GM21447 (cell line): Measurements from ENCODE around the gene CNTFR.

Experiments
- ATAC-seq: cut with Tn5 transposase; IDR thresholded peaks from one replicate; pipeline ENCODE4 v1.9.1; 2021; ENCODE audit not compliant: unreplicated experiment

Gene CNTFR

GRCh38 chr9:34590381-34591247 lies 1.1 kb upstream of the CNTFR start:
- ATAC-seq, result no peak

- no peak for ATAC-seq
Measured at GRCh38 chr9:34588671-34589635, 571 bp downstream of the CNTFR start.

- no peak for ATAC-seq
Measured at GRCh38 chr9:34587271-34587670, 2.3 kb downstream of the CNTFR start.

- ATAC-seq, result no peak
Measured at GRCh38 chr9:34585946-34586669, 3.4 kb downstream of the CNTFR start.

- ATAC-seq, result no peak
Measured at GRCh38 chr9:34584970-34585369, 4.6 kb downstream of the CNTFR start.

- no peak for ATAC-seq
Measured at GRCh38 chr9:34582787-34583186, 6.7 kb downstream of the CNTFR start.

- no peak for ATAC-seq
Measured at GRCh38 chr9:34581318-34581717, 8.2 kb downstream of the CNTFR start.

GRCh38 chr9:34580358-34580757 lies 9.2 kb downstream of the CNTFR start:
- ATAC-seq, result no peak

- no peak for ATAC-seq
Measured at GRCh38 chr9:34579808-34580163, 9.7 kb downstream of the CNTFR start.

GRCh38 chr9:34579104-34579807 lies 10.3 kb downstream of the CNTFR start:
- no peak for ATAC-seq

GRCh38 chr9:34578241-34579103 lies 11.1 kb downstream of the CNTFR start:
- ATAC-seq, result no peak

- no peak for ATAC-seq
Measured at GRCh38 chr9:34577400-34578240, 11.9 kb downstream of the CNTFR start.

GRCh38 chr9:34576597-34577399 lies 12.7 kb downstream of the CNTFR start:
- ATAC-seq, result no peak

- ATAC-seq, result no peak
Measured at GRCh38 chr9:34575862-34576596, 13.5 kb downstream of the CNTFR start.

- ATAC-seq, result no peak
Measured at GRCh38 chr9:34575241-34575640, 14.3 kb downstream of the CNTFR start.

- ATAC-seq, result no peak
Measured at GRCh38 chr9:34574571-34574970, 15.0 kb downstream of the CNTFR start.

GRCh38 chr9:34573599-34574325 lies 15.8 kb downstream of the CNTFR start:
- no peak for ATAC-seq
